Measurements from ENCODE around the gene CAMK2G.

CAMK2G gene

DNA sequence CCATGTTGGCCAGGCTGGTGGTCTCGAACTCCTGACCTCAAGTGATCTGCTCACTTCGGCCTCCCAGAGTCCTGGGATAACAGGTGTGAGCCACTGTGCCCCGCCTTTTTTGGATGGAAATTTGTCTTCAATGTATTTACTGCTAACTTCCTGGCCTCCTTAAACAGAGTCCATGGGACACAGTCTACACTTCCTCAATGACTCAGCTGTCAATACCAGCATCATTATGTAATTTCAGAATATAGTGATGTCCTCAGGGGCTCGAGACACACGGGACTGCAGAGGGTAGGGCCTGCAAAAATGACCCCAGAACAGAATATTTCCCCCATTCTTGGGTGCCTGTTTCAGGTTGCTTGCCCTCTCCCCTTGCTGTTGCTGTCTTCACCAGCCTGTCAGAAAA, 31.1 kb downstream of the CAMK2G start:
- H3K4me3 ChIP-seq: no peak overlapping the region
- H3K27ac ChIP-seq: peak overlapping the region in 1 of 2 donors; percentile 2
- no peak for TF ChIP-seq CTCF (IDR thresholded peaks at IDR 0.05)
- no peak for DNase-seq (ENCODE audit: low spot score)

DNA sequence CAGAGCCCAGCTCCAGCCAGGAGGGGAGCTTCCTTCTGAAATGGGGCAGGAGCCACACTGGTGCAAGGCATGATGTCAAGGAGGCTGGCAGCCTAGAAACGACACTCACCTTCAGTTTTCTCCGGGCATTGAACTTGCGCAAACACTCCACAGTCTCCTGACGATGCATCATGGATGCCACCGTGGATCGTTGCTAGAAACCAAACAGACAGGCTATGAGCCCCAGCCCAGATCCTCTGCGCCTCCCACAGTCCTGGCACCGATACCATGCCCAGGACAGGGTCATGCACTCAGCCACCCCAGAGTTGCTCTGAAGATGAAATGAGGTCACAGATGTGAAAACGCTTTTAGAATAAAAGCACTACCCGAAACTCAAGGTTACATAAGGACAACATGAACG, 32.0 kb downstream of the CAMK2G start:
- no peak for DNase-seq (ENCODE audit: low spot score)
- Histone ChIP-seq H3K4me3 (no peak overlapping the region), H3K27ac (no peak overlapping the region)
- no peak for TF ChIP-seq CTCF (IDR thresholded peaks at IDR 0.05)

- no peak for TF ChIP-seq CTCF (IDR thresholded peaks at IDR 0.05)
- no peak for DNase-seq (ENCODE audit: low spot score)
- no peak overlapping the region for H3K27ac ChIP-seq
- no peak overlapping the region for H3K4me3 ChIP-seq
These were observed 32.6 kb downstream of the CAMK2G start for GRCh38 chr10:73841526-73842285.

DNA sequence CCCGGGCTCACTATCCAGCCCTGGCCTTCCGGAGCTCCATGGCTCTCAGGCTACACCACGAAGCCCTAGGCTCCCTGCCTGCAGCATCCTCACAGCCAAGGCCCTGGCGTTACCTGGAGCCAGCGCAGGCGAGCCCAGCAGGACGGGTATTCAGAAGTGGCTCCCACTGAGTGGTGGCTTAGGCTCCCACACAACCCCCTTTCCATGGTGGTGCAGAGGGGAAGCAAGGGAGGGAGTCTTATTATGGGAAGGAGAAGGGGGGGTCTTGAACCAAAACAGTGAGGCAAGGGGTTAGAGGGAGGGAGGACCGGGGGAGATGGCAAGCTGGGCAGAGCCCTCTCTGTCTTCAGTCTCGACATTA, 33.3 kb downstream of the CAMK2G start:
- no peak for TF ChIP-seq CTCF (IDR thresholded peaks at IDR 0.05)
- no peak overlapping the region for H3K4me3 ChIP-seq
- H3K27ac ChIP-seq: no peak overlapping the region
- DNase-seq (ENCODE audit: low spot score): no peak

DNA sequence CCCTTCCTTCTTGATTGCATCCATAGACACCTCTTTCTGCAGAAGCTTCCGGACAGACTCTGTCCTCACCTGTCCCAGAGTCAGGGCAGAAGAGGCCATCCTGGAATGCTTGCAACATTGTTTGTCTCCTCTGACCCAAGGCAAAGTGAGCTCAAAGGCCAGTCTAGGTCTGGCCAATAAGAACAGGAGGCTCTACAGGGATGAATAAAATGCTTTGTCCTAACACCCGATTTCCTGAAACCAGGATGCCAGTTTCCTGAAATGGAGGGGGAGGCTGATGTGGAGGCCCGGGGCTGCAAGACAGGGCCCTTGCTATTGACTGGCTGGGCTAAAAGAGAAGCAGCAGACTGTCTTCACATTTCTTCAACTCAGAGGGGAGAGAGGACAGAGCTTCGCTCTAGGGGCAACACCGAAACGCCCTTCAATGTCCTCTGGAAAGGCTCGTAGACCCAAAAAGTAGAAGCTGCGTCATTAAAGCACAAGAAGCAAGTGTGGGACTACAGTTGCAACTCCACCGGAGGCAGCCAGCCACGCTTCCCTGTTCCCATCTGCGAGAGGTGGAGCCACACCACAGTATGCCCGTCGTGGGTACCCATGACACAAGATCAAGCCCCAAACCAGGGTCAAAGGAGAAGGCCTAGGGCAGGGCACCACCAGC, 33.8 kb downstream of the CAMK2G start:
- no peak for DNase-seq (ENCODE audit: low spot score)
- TF ChIP-seq CTCF (IDR thresholded peaks at IDR 0.05): no peak
- Histone ChIP-seq H3K4me3 (no peak overlapping the region), H3K27ac (no peak overlapping the region)

GRCh38 chr10:73840056-73840402, 34.3 kb downstream of the CAMK2G start:
- DNase-seq (ENCODE audit: low spot score): no peak
- no peak overlapping the region for H3K27ac ChIP-seq
- no peak overlapping the region for H3K4me3 ChIP-seq
- no peak for TF ChIP-seq CTCF (IDR thresholded peaks at IDR 0.05)

Measured in coronary artery (tissue), 2 donors.